ENCODE data around the gene TIGD6.
"Not testable (repeated sequence)": the region's sequence is repeated elsewhere in the genome, so short reads cannot be mapped to it uniquely, and the experiment has no call there.

Gene TIGD6

DNA sequence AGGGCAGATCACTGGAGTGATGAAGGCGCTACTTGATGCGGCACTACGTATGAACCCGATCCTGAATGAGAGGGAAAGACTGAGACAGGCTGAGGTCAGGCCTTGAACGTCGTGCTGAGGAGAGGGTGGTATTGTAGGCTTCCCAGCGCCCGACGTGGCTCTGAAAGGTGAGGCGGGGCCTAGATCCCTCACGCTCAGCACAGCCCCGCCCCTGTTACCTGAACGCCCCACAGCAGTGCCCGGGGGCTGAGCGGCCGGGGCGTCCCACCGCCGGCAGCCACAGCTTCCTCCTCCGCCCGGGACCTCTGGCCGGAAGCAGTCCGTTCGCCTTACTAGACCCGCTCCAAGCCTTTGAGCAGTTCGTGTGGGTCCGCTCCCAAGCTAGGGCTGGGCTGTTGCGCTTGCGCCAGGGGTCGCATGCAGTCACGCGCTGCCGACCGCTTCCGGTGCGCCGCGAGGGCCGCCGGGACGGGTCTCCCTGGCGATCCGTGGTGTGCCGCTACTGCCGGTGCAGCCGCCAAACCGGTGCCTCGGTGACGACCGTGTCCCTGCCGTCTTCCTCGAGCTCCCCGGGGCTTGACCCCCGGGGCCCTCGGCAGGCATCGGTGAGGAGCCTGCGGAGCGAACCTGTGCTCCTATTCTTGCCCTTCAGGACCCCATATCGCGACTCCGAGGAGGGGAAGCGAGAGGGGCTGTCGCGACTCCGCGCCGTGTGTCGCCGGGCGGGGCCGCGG is at the start of gene TIGD6, which contains the start of gene HMGXB3:
Gene TIGD6, minus strand, starts transcription at position 399 of the 734 bp plus-strand sequence. CDS start 4,306 bp downstream, outside the sequence.
Gene HMGXB3, plus strand, starts transcription at position 484 of the 734 bp plus-strand sequence. CDS start 4,114 bp downstream, outside the sequence.
- peak; percentile 87 for FAIRE-seq

DNA sequence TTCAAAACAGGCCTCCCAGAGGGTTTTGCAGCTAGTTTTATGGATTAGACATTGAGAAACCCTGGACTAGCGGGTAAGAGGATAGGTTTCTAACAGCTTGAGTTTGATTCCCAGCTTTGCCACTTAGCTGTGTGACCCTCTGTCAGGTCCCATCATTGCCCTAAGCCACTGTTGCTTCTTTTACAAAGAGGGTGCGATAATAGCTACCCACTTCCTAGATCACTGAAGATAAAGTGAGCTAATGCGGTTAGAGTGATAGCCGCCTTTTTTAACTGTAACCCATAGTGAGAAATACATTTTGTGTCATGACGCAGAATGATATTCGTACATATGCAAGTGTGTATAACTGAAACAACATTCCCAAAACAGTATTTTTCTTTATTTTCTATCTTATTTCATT is 45.6 kb upstream of the TIGD6 start:
- FAIRE-seq: no peak
- DNase-seq (ENCODE audit: insufficient read length, low spot score): no peak

More for the DNA sequence above, at the start of gene TIGD6, which contains the start of gene HMGXB3:
- peak; percentile 90 for DNase-seq (ENCODE audit: insufficient read length, low spot score)

- DNase-seq (ENCODE audit: insufficient read length, low spot score): no peak
- FAIRE-seq: no peak
These were observed 45.1 kb upstream of the TIGD6 start for GRCh38 chr5:150045549-150045948.

GRCh38 chr5:150044712-150045111 is 44.3 kb upstream of the TIGD6 start:
- DNase-seq (ENCODE audit: insufficient read length, low spot score): no peak
- no peak for FAIRE-seq

DNA sequence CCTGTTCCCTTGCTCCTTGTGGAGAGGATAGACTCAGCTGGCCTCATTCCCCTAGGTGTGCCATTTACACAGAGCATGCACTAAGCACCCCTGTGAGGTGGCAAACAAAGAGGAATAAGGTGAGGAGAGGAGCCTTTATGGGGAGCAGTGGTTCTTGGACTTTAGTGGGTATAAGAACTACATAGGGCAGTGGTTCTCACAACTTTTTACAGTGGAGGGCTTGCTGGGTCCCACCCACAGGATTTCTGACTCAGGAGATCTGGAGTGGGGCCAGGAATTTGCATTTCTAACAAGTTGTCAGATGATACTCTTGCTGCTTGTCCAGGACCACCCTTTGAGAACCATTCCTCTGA is 43.9 kb upstream of the TIGD6 start:
- DNase-seq (ENCODE audit: insufficient read length, low spot score): no peak
- no peak for FAIRE-seq

DNA sequence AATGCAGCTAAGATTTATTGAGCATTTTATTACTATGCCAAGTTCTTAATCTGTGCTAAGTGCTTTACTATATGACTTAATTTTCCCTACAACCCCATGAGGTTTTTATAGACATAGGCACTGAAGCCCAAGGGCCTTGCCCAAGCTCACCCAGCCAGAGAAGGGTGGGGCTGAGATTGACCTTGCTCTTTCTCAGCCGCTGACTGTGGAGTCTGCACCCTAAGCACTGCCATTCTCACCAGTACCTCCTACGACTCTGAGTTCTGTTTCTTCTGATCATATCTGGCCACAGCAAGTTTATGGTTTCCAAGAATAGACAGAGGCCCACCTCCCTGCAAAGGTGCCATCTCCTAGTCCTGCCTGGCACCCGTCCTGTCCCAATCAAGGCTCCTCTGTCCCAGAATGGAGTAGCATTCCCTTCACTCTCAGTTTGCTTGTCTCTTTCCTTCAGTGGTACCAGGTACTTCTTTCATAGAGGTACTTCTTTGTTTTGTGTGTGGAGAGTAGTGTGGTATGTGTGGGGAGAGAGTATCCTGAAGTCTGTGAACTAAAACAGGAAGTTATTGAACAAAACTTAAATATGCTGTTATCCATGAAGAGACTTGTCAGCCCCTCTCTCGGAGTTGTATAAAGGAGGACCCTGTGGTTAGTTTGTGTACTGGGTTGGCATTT is 43.3 kb upstream of the TIGD6 start:
- FAIRE-seq (no peak), DNase-seq (ENCODE audit: insufficient read length, low spot score) (no peak)

DNA sequence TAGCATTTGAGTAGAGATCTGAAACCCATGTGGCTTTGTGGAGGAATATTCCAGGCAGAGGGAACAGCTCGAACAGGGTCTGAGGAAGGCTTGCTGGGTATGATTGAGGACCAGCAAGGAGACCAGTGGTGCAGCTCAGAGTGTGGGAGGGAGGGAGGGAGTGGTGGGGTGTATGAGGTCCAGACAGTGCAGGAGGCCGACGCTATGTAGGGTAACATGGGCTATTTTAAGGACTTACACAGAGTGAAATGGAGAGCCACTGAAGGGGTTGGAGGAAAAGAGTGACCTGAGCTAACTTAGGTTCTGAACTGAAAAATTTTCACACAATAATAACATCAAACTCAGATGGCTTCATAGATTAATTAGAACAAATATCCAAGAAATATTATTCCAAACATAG is 42.0 kb upstream of the TIGD6 start:
- FAIRE-seq: no peak
- no peak for DNase-seq (ENCODE audit: insufficient read length, low spot score)

DNA sequence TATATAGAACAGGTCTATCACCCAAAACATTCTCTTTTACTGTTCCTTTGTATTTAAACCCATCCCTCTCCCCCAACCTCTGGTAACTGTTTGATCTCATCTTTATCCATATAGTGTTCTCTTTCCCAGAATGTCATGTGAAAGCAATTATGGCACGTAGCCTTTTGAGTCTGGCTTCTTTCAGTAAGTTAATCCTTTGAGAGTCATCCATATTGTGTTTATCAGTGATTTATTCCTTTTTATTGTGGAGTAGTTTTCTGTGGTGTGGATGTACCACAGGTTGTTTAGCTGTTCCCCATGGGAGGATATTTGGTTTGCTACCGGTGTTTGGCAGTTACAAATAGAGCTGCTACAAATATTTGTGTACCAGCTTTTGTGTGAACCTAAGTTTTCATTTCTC is 38.1 kb upstream of the TIGD6 start:
- DNase-seq (ENCODE audit: insufficient read length, low spot score) (no peak), FAIRE-seq (no peak)

DNA sequence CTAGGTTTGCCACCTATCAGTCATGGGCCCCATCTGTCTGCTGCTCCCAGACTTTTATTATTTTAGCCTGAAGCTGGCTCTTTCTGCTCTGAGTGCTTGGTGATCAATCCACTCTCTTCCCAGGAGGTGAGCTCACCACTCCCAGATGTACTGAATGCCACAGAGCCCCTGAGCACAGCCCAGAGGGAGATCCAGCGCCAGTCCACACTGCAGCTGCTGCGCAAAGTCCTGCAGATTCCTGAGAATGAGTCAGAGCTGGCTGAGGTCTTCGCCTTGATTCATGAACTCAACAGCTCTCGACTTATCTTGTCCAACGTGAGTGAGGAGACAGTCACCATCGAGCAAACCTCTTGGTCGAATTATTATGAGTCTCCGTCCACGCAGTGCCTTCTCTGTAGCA is 36.1 kb upstream of the TIGD6 start:
- DNase-seq (ENCODE audit: insufficient read length, low spot score) (no peak), FAIRE-seq (no peak)

DNA sequence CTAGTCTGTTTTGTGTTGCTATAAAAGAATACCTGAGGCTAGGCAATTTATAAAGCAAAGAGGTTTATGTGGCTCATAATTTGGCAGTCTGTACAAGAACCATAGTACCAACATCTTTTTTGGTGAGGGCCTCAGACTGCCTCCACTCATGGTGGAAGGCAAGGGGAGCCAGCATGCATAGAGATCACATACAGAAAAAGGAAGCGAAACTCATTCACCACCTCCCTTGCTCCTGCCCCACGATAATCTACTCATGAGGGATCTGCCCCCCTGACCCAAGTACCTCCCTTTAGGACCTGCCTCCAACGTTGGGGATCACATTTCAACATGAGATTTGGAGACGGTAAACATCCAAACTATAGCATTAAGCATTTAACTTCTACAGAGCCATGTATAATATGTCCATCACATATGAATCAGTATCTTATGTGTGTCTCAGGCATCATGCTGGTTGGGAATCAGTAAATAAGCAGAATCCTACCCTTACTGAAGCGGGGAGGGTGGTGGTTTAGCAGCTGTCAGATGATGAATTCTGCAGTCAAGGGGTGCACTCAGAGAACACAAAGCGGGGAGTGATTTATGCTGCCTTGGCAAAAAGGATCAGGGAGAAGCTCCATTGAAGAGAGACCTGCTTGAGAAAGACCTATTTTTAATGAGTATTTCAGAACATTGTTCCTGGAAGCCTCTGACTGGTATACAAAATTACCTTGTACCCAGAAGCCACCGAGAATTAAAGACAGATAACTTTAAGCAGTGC is 34.9 kb upstream of the TIGD6 start:
- DNase-seq (ENCODE audit: insufficient read length, low spot score) (peak; percentile 20), FAIRE-seq (peak; percentile 74)

DNA sequence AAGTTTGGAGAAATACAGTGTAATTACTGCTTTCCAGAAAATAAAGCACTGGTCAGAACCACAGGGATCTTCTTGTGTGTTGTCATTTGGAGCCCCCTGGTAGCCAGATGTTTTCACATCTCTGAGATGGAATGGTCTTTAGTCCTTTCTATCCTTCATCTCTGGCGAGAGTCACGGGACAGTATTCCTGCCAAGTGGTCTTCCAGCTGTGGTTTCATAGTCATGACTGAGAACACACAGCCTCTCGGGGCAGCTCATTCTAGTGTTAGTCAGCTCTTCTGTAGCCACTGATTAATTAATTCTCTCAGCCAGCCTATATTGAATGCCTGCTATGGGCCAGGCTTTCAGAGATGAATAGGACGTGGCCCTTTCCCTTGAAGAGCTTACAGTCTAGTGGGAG is 34.2 kb upstream of the TIGD6 start:
- FAIRE-seq: no peak

GRCh38 chr5:150033334-150033733 is 32.9 kb upstream of the TIGD6 start:
- FAIRE-seq (no peak), DNase-seq (ENCODE audit: insufficient read length, low spot score) (no peak)

More for the DNA sequence above, 34.2 kb upstream of the TIGD6 start:
- DNase-seq (ENCODE audit: insufficient read length, low spot score): no peak

DNA sequence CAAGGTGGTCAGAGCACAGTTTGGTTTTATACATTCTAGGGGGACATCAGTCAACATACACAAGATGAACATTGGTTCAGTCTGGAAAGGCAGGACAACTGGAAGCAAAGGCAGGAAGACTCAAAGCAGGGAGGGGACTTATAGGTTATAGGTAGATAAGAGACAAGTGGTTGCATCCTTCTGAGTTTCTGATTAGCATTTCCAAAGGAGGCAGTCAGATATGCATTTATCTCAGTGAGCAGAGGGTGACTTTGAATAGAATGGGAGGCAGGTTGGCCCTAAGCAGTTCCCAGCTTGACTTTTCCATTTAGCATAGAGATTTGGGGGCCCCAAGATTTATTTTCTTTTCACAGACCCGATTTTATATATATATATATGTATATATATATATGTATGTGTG is 27.6 kb upstream of the TIGD6 start:
- DNase-seq (ENCODE audit: insufficient read length, low spot score); FAIRE-seq: not testable (repeated sequence)

GRCh38 chr5:150026682-150027172 is 26.3 kb upstream of the TIGD6 start:
- no peak for FAIRE-seq
- DNase-seq (ENCODE audit: insufficient read length, low spot score): no peak

GRCh38 chr5:150024346-150024984 is 24.0 kb upstream of the TIGD6 start:
- DNase-seq (ENCODE audit: insufficient read length, low spot score) (no peak), FAIRE-seq (no peak)

DNA sequence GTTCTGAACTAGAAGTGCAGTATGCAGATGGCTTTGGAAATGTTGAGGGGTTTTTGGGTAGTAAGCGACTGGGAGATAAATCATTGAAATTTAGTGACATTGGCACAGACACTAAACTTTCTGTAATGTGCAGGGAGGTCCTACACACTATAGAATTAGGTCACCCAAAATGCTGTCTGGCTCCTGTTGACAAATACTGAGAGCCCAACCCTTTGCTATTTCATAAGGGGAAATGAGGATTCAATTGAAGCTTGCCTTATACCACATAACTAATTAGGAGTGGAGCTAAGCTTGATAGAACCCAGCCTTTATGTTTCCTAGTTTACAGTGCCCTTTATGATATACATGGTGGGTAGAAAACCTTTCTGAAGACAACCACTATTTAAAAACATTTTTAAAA is 22.7 kb upstream of the TIGD6 start:
- DNase-seq (ENCODE audit: insufficient read length, low spot score) (no peak), FAIRE-seq (no peak)

- DNase-seq (ENCODE audit: insufficient read length, low spot score) (no peak), FAIRE-seq (no peak)
These were observed 22.2 kb upstream of the TIGD6 start for GRCh38 chr5:150022681-150023080.

- DNase-seq (ENCODE audit: insufficient read length, low spot score) (no peak), FAIRE-seq (no peak)
These were observed 21.7 kb upstream of the TIGD6 start for GRCh38 chr5:150022158-150022531.

GRCh38 chr5:150021491-150022157 is 21.2 kb upstream of the TIGD6 start:
- FAIRE-seq: no peak
- DNase-seq (ENCODE audit: insufficient read length, low spot score): no peak

DNA sequence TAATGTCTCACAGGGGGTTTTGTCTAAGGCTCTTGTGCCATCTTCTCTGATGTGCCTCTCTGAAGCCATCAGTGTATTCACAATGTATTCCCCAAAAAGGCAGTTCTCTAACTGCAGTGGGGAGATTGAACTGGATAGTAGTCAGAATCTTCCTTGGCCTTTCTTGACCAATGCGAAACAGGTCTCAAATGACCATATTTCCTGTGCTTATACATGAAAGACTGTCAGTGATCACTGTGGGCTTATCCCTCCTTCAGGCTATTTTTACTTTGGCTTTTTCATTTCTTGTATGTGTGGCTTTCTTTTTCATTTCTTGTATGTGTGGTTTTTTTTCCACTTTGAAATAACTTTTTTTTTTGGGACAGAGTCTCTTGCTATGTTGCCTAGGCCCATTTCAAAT is 19.8 kb upstream of the TIGD6 start:
- peak; percentile 45 for FAIRE-seq
- no peak for DNase-seq (ENCODE audit: insufficient read length, low spot score)

Measured in GM19239 (cell line).